Measurements from ENCODE around the gene IER5L. TPM values are rescaled to one million over a fixed set of nuclear protein-coding genes. Genes with fewer than 3 reads are reported as not detected.

IER5L gene
- polyA plus RNA-seq, 1 of the 3 experiments (the other 2 are of a cell fraction), result 16.2 TPM

DNA sequence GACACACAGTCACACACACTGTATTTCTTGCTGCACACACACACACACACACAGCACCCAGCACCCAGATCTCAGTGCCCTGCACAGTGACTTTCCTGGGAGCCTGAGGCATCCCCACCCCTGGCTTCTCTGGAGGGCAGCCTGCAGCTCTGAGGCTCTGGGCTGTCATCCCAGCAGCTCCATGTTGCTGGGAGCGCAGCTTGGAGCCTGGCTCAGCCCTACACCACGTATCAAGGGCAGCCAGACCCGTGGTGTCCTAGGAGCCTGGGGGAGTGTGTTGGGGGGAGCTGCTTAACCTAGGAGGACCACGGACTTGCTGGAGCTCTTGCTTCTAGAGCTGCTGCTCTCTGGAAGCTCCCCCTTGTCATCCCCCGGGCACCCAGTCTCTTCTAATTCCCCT lies 5.2 kb downstream of the IER5L start:
- H3K9me3 ChIP-seq, result no peaks in the 10 kb centered on the region
- H3K9ac ChIP-seq, result no peak overlapping the region
- TF ChIP-seq FOXM1 (IDR thresholded peaks at IDR 0.05; ENCODE audit: low read depth), result no peak
- WGBS (ENCODE audit: low lambda C conversion rate), result 60% methylated on average over 3 of the region's 5 CpGs
- DNase-seq, result no peak
- no peaks in the 10 kb centered on the region for H3K9me2 ChIP-seq
- peaks cover 13 to 15% of the 10 kb centered on the region in 2 experiments; a peak in 3 of 4 replicates for H3K4me1 ChIP-seq (ENCODE audit: control insufficient read depth in 1 of 2, insufficient read depth in 2 of 2, low read depth in 1 of 2, low read length in 1 of 2)
- ChIA-PET CTCF (interaction anchor here (0.5 to 9.3 kb wide), 22 partner anchors 10 to 452 kb away, joined by 3 to 193 read pairs (median 8); partner anchors contain the start of genes C9orf50 and NTMT1), POLR2A (interaction anchor here (0.7 to 1.8 kb wide), 5 partner anchors 31 to 324 kb away, joined by 3 to 13 read pairs (median 4); no protein-coding TSS in a partner anchor)
- no peaks in the 10 kb centered on the region for H3K27me3 ChIP-seq (ENCODE audit: insufficient read depth)
- peak overlapping the region in 1 of 2 experiments; percentile 97; a peak in 1 of 4 replicates for H3K27ac ChIP-seq (ENCODE audit: low read depth in 2 of 2, low read length in 1 of 2)
- peaks cover 17% of the 10 kb centered on the region for H4K20me1 ChIP-seq (ENCODE audit: insufficient read depth)
- no peak overlapping the region for H3K4me3 ChIP-seq (ENCODE audit: low read depth in 2 of 2, low read length in 1 of 2)
- H3K79me2 ChIP-seq (ENCODE audit: insufficient read depth), result peaks cover 35% of the 10 kb centered on the region
- peaks cover 41% of the 10 kb centered on the region for H3F3A ChIP-seq (replicated peaks; ENCODE audit: insufficient read depth)
- H3K36me3 ChIP-seq (replicated peaks in 1 of 2; ENCODE audit: control insufficient read depth in 1 of 2, insufficient read depth in 2 of 2, low read length in 1 of 2), result peaks cover 0 to 10% of the 10 kb centered on the region in 2 experiments
- no peak overlapping the region for H2AFZ ChIP-seq (ENCODE audit: low read depth)
- H3K4me2 ChIP-seq, result no peak overlapping the region

DNA sequence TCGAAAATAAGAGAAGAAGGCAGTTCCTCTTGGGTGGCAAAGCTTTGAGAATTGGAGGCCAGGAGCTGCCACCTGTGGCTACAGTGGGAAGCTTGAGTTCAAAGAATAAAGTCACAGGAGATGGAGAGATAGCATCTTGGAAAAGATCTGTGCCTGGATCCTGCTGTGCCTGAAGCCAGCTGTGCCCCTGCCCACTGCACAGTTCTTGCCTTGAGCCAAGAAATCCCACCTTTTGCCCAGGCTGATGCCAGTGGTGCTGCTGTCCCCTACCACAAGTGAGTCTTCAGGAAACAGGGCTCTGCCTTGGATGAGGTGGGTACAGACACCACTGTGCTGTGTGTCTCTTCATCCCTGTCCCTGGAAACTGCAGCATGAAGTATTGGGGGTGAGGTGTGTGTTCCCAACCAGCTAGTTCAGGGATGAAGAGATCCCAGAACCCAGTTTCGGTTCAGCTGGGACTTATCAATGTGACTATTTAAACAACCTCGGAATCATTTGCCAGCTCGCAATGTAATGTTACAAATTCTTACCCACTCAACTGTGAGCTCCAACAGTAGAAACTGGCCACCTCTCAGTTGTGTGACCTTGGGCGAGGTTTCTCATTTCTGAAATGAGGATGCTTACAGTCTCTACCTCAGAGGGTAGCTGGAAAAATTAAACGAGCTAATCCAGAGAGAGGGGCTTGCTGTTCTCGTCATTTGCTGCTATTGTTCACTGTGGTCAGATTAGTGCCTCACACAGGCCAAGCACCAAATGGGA lies 5.9 kb downstream of the IER5L start:
- 92% methylated on average over 7 of the region's 7 CpGs for WGBS (ENCODE audit: low lambda C conversion rate)
- peaks cover 13 to 18% of the 10 kb centered on the region in 2 experiments; a peak in 3 of 4 replicates for H3K4me1 ChIP-seq (ENCODE audit: control insufficient read depth in 1 of 2, insufficient read depth in 2 of 2, low read depth in 1 of 2, low read length in 1 of 2)
- peaks cover 0 to 10% of the 10 kb centered on the region in 2 experiments for H3K36me3 ChIP-seq (replicated peaks in 1 of 2; ENCODE audit: control insufficient read depth in 1 of 2, insufficient read depth in 2 of 2, low read length in 1 of 2)
- H3K9ac ChIP-seq, result no peak overlapping the region
- no peaks in the 10 kb centered on the region for H3K9me3 ChIP-seq
- H4K20me1 ChIP-seq (ENCODE audit: insufficient read depth), result peaks cover 14% of the 10 kb centered on the region
- peaks cover 46% of the 10 kb centered on the region for H3F3A ChIP-seq (replicated peaks; ENCODE audit: insufficient read depth)
- H3K4me3 ChIP-seq (ENCODE audit: low read depth in 2 of 2, low read length in 1 of 2), result no peak overlapping the region
- H3K27ac ChIP-seq (ENCODE audit: low read depth in 2 of 2, low read length in 1 of 2), result peak overlapping the region in 1 of 2 experiments; percentile 97; a peak in 1 of 4 replicates
- TF ChIP-seq SMC3 (IDR thresholded peaks at IDR 0.05; ENCODE audit: low read depth, low read length), result no peak
- no peak for TF ChIP-seq ELF1 (IDR thresholded peaks at IDR 0.05)
- TF ChIP-seq GABPA (IDR thresholded peaks at IDR 0.05; ENCODE audit: low read depth), result no peak
- TF ChIP-seq, protein P1, sequence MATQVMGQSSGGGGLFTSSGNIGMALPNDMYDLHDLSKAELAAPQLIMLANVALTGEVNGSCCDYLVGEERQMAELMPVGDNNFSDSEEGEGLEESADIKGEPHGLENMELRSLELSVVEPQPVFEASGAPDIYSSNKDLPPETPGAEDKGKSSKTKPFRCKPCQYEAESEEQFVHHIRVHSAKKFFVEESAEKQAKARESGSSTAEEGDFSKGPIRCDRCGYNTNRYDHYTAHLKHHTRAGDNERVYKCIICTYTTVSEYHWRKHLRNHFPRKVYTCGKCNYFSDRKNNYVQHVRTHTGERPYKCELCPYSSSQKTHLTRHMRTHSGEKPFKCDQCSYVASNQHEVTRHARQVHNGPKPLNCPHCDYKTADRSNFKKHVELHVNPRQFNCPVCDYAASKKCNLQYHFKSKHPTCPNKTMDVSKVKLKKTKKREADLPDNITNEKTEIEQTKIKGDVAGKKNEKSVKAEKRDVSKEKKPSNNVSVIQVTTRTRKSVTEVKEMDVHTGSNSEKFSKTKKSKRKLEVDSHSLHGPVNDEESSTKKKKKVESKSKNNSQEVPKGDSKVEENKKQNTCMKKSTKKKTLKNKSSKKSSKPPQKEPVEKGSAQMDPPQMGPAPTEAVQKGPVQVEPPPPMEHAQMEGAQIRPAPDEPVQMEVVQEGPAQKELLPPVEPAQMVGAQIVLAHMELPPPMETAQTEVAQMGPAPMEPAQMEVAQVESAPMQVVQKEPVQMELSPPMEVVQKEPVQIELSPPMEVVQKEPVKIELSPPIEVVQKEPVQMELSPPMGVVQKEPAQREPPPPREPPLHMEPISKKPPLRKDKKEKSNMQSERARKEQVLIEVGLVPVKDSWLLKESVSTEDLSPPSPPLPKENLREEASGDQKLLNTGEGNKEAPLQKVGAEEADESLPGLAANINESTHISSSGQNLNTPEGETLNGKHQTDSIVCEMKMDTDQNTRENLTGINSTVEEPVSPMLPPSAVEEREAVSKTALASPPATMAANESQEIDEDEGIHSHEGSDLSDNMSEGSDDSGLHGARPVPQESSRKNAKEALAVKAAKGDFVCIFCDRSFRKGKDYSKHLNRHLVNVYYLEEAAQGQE (IDR thresholded peaks at IDR 0.05; ENCODE audit: low read depth, low read length), result no peak
- TF ChIP-seq, protein P2, sequence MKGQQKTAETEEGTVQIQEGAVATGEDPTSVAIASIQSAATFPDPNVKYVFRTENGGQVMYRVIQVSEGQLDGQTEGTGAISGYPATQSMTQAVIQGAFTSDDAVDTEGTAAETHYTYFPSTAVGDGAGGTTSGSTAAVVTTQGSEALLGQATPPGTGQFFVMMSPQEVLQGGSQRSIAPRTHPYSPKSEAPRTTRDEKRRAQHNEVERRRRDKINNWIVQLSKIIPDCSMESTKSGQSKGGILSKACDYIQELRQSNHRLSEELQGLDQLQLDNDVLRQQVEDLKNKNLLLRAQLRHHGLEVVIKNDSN (IDR thresholded peaks at IDR 0.05; ENCODE audit: borderline replicate concordance, low read depth), result no peak
- no peak for TF ChIP-seq RFX5 (IDR thresholded peaks at IDR 0.05; ENCODE audit: low read length)
- no peak for TF ChIP-seq RCOR1 (IDR thresholded peaks at IDR 0.05; ENCODE audit: low read length)
- no peak for TF ChIP-seq SIN3A (IDR thresholded peaks at IDR 0.05; ENCODE audit: borderline replicate concordance, low read depth, low read length)
- no peak for TF ChIP-seq RXRA (IDR thresholded peaks at IDR 0.05; ENCODE audit: borderline replicate concordance, low read depth)
- TF ChIP-seq YY1 (IDR thresholded peaks at IDR 0.05; ENCODE audit: low read depth), result no peak
- no peaks in the 10 kb centered on the region for H3K9me2 ChIP-seq
- no peak for DNase-seq
- H2AFZ ChIP-seq (ENCODE audit: low read depth), result no peak overlapping the region
- ChIA-PET POLR2A (interaction anchor here (0.6 to 1.8 kb wide), 5 partner anchors 32 to 614 kb away, joined by 3 to 13 read pairs (median 4); no protein-coding TSS in a partner anchor), CTCF (interaction anchor here (0.5 to 9.3 kb wide), 20 partner anchors 11 to 453 kb away, joined by 3 to 193 read pairs (median 8); partner anchors contain the start of genes C9orf50 and NTMT1)
- H3K79me2 ChIP-seq (ENCODE audit: insufficient read depth), result peaks cover 31% of the 10 kb centered on the region
- H3K4me2 ChIP-seq, result no peak overlapping the region
- no peaks in the 10 kb centered on the region for H3K27me3 ChIP-seq (ENCODE audit: insufficient read depth)

All from SK-N-SH (cell line).